H9 (cell line): ENCODE data around the gene CLRN1. TPM values are rescaled to one million over a fixed set of nuclear protein-coding genes. Genes with fewer than 3 reads are reported as not detected.

ENCODE experiments used
- DNase-seq: peaks from one replicate; pipeline ENCODE4 v3.0.0-alpha.2; 2017
- H2AFZ ChIP-seq: one replicate; pipeline ENCODE4 v1.6.1; 2013; ENCODE audit warnings: mild to moderate bottlenecking, low read length, control low read depth, moderate library complexity
- H2AK5ac ChIP-seq: 2 replicates; pipeline ENCODE4 v1.6.1; 2013; ENCODE audit warnings: low read length, control low read depth, mixed read lengths; ENCODE audit not compliant: insufficient read length
- H2BK120ac ChIP-seq: one replicate; pipeline ENCODE4 v1.6.1; 2013; ENCODE audit warnings: low read depth, mild to moderate bottlenecking, low read length, control low read depth, inconsistent platforms; ENCODE audit not compliant: poor library complexity, severe bottlenecking
- H2BK12ac ChIP-seq: 2 replicates; pipeline ENCODE4 v1.6.1; 2013; ENCODE audit warnings: low read length, control low read depth, mixed read lengths, low read depth; ENCODE audit not compliant: insufficient read length
- H2BK15ac ChIP-seq: 2 replicates; pipeline ENCODE4 v1.6.1; 2013; ENCODE audit warnings: low read depth, low read length, control low read depth
- H2BK20ac ChIP-seq: one replicate; pipeline ENCODE4 v1.6.1; 2013; ENCODE audit warnings: low read depth, mild to moderate bottlenecking, low read length, control low read depth, inconsistent platforms; ENCODE audit not compliant: poor library complexity, severe bottlenecking
- H2BK5ac ChIP-seq: 2 replicates; pipeline ENCODE4 v1.6.1; 2013; ENCODE audit warnings: low read length, control low read depth, mixed read lengths; ENCODE audit not compliant: insufficient read length
- H3K14ac ChIP-seq: 2 replicates; pipeline ENCODE4 v1.6.1; 2013; ENCODE audit warnings: low read length, control low read depth; ENCODE audit not compliant: insufficient read depth
- H3K18ac ChIP-seq: 2 replicates; pipeline ENCODE4 v1.6.1; 2013; ENCODE audit warnings: low read depth, mild to moderate bottlenecking, mixed read lengths, low read length, control low read depth; ENCODE audit not compliant: insufficient read length
- H3K23ac ChIP-seq: 2 replicates; pipeline ENCODE4 v1.6.1; 2013; ENCODE audit warnings: low read length, control low read depth, mixed read lengths, low read depth; ENCODE audit not compliant: insufficient read length
- H3K23me2 ChIP-seq: 2 replicates; pipeline ENCODE4 v1.6.1; 2013; ENCODE audit warnings: low read depth, mild to moderate bottlenecking, mixed read lengths, low read length, control low read depth; ENCODE audit not compliant: insufficient read length, poor library complexity, severe bottlenecking
- H3K27ac ChIP-seq: 2 replicates; pipeline ENCODE4 v1.5.1; 2013; ENCODE audit warnings: low read length, control low read depth, mixed read lengths, low read depth; ENCODE audit not compliant: insufficient read length
- H3K27me3 ChIP-seq: 2 replicates; pipeline ENCODE4 v1.6.1; 2013; ENCODE audit warnings: low read length, control low read depth, inconsistent platforms; ENCODE audit not compliant: insufficient read depth
- H3K4ac ChIP-seq: 2 replicates; pipeline ENCODE4 v1.6.1; 2013; ENCODE audit warnings: low read depth, mild to moderate bottlenecking, control low read depth, inconsistent platforms, low read length, moderate library complexity
- H3K4me1 ChIP-seq: 2 replicates; pipeline ENCODE4 v1.6.1; 2013; ENCODE audit warnings: low read length, control low read depth, inconsistent platforms; ENCODE audit not compliant: insufficient read depth
- H3K4me2 ChIP-seq: 2 replicates; pipeline ENCODE4 v1.6.1; 2013; ENCODE audit warnings: low read length, control low read depth, mixed read lengths; ENCODE audit not compliant: insufficient read length, insufficient read depth
- H3K56ac ChIP-seq: 2 replicates; pipeline ENCODE4 v1.6.1; 2013; ENCODE audit warnings: low read depth, mild to moderate bottlenecking, mixed read lengths, low read length, control low read depth; ENCODE audit not compliant: insufficient read length
- H3K79me1 ChIP-seq: 2 replicates; pipeline ENCODE4 v1.6.1; 2013; ENCODE audit warnings: low read depth, mild to moderate bottlenecking, moderate library complexity, low read length, control low read depth, inconsistent platforms; ENCODE audit not compliant: insufficient read depth, poor library complexity, severe bottlenecking
- H3K79me2 ChIP-seq: 2 replicates; pipeline ENCODE4 v1.6.1; 2013; ENCODE audit warnings: low read length, control low read depth, inconsistent platforms; ENCODE audit not compliant: insufficient read depth
- H3K9ac ChIP-seq: 2 replicates; pipeline ENCODE4 v1.6.1; 2013; ENCODE audit warnings: low read length, control low read depth, mixed read lengths; ENCODE audit not compliant: insufficient read length; ENCODE audit errors: extremely low read depth
- H3K9me3 ChIP-seq: one replicate; pipeline ENCODE4 v1.6.1; 2013; ENCODE audit warnings: low read depth, low read length, inconsistent platforms; ENCODE audit not compliant: control insufficient read depth
- H3T11ph ChIP-seq: one replicate; pipeline ENCODE4 v1.6.1; 2013; ENCODE audit warnings: mild to moderate bottlenecking, low read length, control low read depth, inconsistent platforms
- H4K20me1 ChIP-seq: one replicate; pipeline ENCODE4 v1.6.1; 2013; ENCODE audit not compliant: control insufficient read depth, insufficient read length, insufficient read depth
- H4K5ac ChIP-seq: 2 replicates; pipeline ENCODE4 v1.6.1; 2013; ENCODE audit warnings: low read depth, mild to moderate bottlenecking, mixed read lengths, low read length, control low read depth; ENCODE audit not compliant: insufficient read length
- H4K8ac ChIP-seq: replicated peaks from 2 replicates; pipeline ENCODE4 v1.6.1; 2013; ENCODE audit warnings: low read length, control low read depth, mixed read lengths, low read depth; ENCODE audit not compliant: insufficient read length
- H4K91ac ChIP-seq: 2 replicates; pipeline ENCODE4 v1.6.1; 2013; ENCODE audit warnings: low read depth, mild to moderate bottlenecking, moderate library complexity, mixed read lengths, low read length, control low read depth; ENCODE audit not compliant: insufficient read length
- H3K27ac Mint-ChIP-seq, 3 experiments: 2 replicates in 2 of 3; 3 replicates in 1 of 3; pipeline ENCODE4 v1.8.0; 2020 to 2021; ENCODE audit warnings: mixed read lengths in 3 of 3, mild to moderate bottlenecking in 1 of 3, moderate library complexity in 1 of 3
- H3K27me3 Mint-ChIP-seq: 2 replicates; pipeline ENCODE4 v1.8.0; 2021; ENCODE audit warnings: low read depth, mild to moderate bottlenecking, moderate library complexity, mixed read lengths
- H3K36me3 Mint-ChIP-seq, 3 experiments: 2 replicates in 2 of 3; 3 replicates in 1 of 3; pipeline ENCODE4 v1.8.0; 2020 to 2021; ENCODE audit warnings: low read depth in 3 of 3, mixed read lengths in 3 of 3; ENCODE audit not compliant: insufficient read depth in 1 of 3
- H3K4me1 Mint-ChIP-seq, 2 experiments: 2 replicates each; pipeline ENCODE4 v1.8.0; 2020; ENCODE audit warnings: mixed read lengths in 2 of 2
- H3K4me3 Mint-ChIP-seq, 2 experiments: 2 replicates in 1 of 2; 3 replicates in 1 of 2; pipeline ENCODE4 v1.8.0; 2020 to 2021; ENCODE audit warnings: mild to moderate bottlenecking in 2 of 2, mixed read lengths in 2 of 2, moderate library complexity in 1 of 2
- H3K9me3 Mint-ChIP-seq, 2 experiments: 2 replicates in 1 of 2; 3 replicates in 1 of 2; pipeline ENCODE4 v1.8.0; 2020; ENCODE audit warnings: mild to moderate bottlenecking in 2 of 2, mixed read lengths in 2 of 2, moderate library complexity in 1 of 2
- CTCF ChIP-seq: fragments of 200-600 bp; sonication (generic); conservative IDR thresholded peaks from 3 replicates; pipeline ENCODE4 v1.8.0; 2021; ENCODE audit warnings: antibody characterized with exemption, mild to moderate bottlenecking
- WGBS: extraction: QIAGEN DNeasy Blood & Tissue Kit; methylation state at CpG from one replicate; pipeline ENCODE4 v1.1.7; 2013; ENCODE audit warnings: missing lambda C conversion rate, low lambda C conversion rate, mixed read lengths; ENCODE audit not compliant: insufficient read length; ENCODE audit errors: extremely low coverage; 5-methylcytosine and 5-hydroxymethylcytosine counted together
- total RNA-seq: library from RNA; stranded (reverse); gene quantifications from 2 replicates; pipeline ENCODE4 v1.2.1, GENCODE V29; 2021

Gene CLRN1
- total RNA-seq, 1 experiment from 2014 or later: not detected

DNA sequence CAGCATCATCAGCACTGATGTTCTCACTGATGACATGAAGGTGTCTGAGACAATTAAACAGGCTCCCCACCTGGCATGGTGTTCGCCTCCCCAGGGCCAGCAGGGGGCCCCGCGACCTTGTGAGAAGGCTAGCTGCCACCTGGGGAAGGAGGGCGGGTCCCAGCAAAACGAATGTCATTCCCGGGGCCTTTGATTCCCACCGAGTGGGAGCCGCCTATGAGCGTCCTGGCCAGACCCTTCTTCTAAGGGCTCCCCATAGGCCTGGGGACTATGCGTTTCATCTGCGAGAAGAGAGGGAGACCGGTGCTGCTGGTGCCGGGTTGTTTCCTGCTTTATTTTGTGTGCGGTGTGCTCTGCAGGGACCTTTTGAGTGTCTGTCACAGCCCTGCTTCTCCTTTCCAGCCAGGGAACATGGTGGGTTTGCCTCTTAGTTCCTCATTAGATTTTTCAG lies 46.8 kb downstream of the CLRN1 start:
- Histone ChIP-seq H4K8ac (no peak overlapping the region), H3K4ac (no peak overlapping the region), H3K14ac (no peak overlapping the region), H3K79me1 (no peaks in the 10 kb centered on the region), H3K56ac (no peak overlapping the region), H3K9ac (no peak overlapping the region), H3K23me2 (no peaks in the 10 kb centered on the region), H3K4me2 (no peak overlapping the region), H2AFZ (no peak overlapping the region), H4K5ac (no peak overlapping the region), H3K27ac (no peak overlapping the region), H2BK15ac (no peak overlapping the region), H2BK120ac (no peak overlapping the region), H3K27me3 (no peaks in the 10 kb centered on the region), H3K23ac (no peak overlapping the region), H4K20me1 (no peaks in the 10 kb centered on the region), H2BK20ac (no peak overlapping the region), H3T11ph (no peak overlapping the region), H3K9me3 (no peaks in the 10 kb centered on the region), H3K18ac (no peak overlapping the region), H4K91ac (no peak overlapping the region), H3K79me2 (no peaks in the 10 kb centered on the region), H2BK5ac (no peak overlapping the region), H2AK5ac (no peak overlapping the region), H2BK12ac (no peak overlapping the region), H3K4me1 (peaks cover 2% of the 10 kb centered on the region)
- Mint-ChIP-seq H3K27me3 (no peaks in the 10 kb centered on the region; the same call in 1 of the 2 replicates), H3K9me3 (no peaks in the 10 kb centered on the region), H3K4me3 (no peak overlapping the region; a peak in 1 of 5 replicates), H3K36me3 (no peaks in the 10 kb centered on the region), H3K27ac (no peak overlapping the region; a peak in 1 of 7 replicates), H3K4me1 (peaks cover 22 to 24% of the 10 kb centered on the region in 2 experiments)
- TF ChIP-seq CTCF: peak; percentile 76
- WGBS: no CpG with 5 or more reads among the region's 14 CpGs
- peak; percentile 90 for DNase-seq
